Smooth muscle cell of bladder (primary cell): ENCODE measurements around the gene NEUROD4. TPM values are rescaled to one million over a fixed set of nuclear protein-coding genes. Genes with fewer than 3 reads are reported as not detected.

Experiments used
- total RNA-seq: library from RNA; depleted of rRNA; stranded (reverse); fragments of >200 nt; gene quantifications from 2 replicates; pipeline ENCODE4 v1.2.3, GENCODE V29; 2014

The NEUROD4 gene, protein sequence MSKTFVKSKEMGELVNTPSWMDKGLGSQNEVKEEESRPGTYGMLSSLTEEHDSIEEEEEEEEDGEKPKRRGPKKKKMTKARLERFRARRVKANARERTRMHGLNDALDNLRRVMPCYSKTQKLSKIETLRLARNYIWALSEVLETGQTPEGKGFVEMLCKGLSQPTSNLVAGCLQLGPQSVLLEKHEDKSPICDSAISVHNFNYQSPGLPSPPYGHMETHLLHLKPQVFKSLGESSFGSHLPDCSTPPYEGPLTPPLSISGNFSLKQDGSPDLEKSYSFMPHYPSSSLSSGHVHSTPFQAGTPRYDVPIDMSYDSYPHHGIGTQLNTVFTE
- total RNA-seq, result not detected in 2 replicates

GRCh38 chr12:55019784-55020183, at the start of gene NEUROD4:
NEUROD4 (plus strand) TSS chr12:55019974; CDS start chr12:55026440, 6,466 bp downstream.

DNA sequence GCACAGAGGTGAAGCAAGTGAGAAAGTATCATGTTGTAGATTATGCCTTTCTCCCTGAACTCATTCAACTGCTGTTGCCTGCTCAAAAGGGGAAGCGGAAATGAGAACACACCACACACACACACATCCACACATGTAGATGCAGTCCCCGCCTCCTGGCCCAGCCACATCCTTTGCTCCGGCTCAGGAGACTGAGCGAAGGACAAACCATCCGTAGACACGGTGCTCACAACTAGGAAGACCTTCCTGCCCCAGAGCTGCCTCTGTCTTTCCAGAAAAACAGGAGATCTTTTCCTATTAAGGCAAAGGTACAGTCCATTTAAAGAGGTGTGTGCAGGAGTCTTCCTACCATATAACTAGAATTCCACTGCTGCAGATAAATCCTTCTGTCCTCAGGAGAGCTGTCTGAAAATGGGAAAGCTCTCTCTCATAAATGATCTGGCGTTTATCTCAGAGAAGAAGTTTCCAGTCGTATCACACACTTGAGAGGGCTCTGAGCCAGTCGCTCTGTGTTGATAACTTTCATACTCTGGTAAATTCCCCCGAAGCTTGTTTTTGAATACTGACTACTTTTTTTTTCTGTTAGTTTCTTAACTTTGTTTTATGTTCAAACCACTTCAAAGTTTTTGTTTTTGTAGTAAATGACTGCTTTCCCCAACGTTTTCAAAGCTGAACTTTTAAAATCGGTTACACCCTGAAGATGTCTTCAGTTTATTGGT, 35.0 kb upstream of the NEUROD4 start, which contains the start of gene TESPA1:
TESPA1 (minus strand) TSS at position 105 of the 719 bp plus-strand sequence. CDS start 10,200 bp downstream, outside the sequence.

Other genes starting within 250 kb of the NEUROD4 start
- not detected in 2 replicates for gene MUCL1, start 165.5 kb upstream of the NEUROD4 start, total RNA-seq
- not detected in 2 replicates for gene TESPA1, start 35.2 kb upstream of the NEUROD4 start, total RNA-seq
- gene OR9K2, start 106.4 kb downstream of the NEUROD4 start, total RNA-seq, result not detected in 2 replicates
- gene OR10A7, start 201.1 kb downstream of the NEUROD4 start, total RNA-seq, result not detected in 2 replicates
- gene OR6C74, start 224.6 kb downstream of the NEUROD4 start, total RNA-seq, result not detected in 2 replicates